NOMO-1 treated with dmso at 0.1 percent for 144 hours (cell line): ENCODE results near the gene THOC7.
A peak's percentile ranks its signal among the peaks of the same experiment; 100 is the strongest.

Experiments
- DNase-seq: peaks from one replicate; lab custom pipeline; 2025; ENCODE audit not compliant: unreplicated experiment; lab: John Stamatoyannopoulos, UW

Gene THOC7

DNA sequence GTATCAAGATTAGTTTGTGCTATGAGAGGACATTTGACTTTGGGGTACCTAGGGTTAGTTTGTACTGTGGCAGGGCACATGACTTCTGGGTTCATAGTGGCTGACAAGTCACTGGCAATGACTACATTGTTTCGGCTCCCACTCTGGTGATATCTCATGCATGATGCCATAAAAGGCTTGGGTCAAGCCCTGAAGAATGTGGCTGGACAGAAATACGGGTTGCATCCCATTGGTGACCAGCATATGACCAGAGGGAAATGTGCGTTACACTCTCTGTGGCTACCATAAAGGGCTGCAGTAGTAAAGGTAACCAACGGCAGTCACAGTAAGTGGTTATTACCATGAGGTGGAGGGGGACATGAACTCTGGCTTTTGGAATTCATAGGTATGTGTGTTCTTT, 18.4 kb downstream of the THOC7 start:
- no peak for DNase-seq

DNA sequence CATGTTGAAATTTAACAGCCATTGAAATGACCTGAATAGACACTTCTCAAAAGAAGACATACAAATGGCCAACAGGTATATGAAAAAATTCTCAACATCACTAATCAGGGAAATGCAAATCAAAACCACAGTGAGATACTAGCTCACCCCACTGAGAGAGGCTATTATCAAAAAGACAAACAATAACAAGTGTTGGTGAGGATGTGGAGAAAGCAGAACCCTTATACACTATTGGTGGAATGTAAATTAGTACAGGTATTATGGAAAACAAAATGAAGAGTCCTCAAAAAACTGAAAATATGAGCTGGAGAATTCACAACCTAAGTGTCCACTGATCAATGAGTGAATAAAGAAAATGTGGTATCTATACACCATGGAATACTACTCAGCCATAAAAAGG, 21.5 kb downstream of the THOC7 start:
- DNase-seq = no peak

DNA sequence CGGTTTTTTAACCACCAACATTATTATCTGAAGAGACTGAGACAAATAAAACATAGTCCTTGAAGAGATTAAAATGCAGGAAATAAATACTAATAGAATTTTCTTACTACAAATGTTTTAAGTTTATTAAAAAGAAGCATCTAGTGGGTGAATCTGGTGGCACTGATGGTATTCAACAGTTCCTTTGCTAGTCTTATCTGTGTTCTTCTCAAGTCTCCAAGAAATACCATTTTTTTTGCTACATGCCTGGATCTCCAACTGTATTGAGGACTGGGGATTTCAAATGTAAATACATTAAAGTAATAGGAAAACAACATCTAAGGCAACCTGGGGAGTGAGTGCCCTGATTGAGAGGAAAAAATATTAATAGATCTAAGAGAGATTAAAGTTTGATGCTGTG, 21.9 kb downstream of the THOC7 start:
- DNase-seq = no peak

DNA sequence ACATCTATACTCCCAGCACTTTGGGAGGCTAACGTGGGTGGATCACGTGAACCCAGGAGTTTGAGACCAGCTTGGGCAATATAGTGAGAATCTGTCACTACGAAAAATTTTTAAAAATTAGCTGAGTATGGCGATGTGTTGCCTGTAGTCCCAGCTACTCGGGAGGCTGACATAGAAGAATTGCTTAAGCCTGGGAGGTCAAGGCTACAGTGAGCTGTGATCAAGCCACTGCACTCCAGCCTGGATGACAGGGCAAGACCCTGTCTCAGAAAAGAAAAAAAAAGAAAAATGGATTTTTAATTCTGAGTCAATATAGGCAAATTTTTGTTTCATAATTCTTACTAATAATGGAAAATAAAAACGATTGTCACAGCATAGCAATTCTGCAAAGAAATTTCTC, 31.2 kb downstream of the THOC7 start:
- DNase-seq = no peak

GRCh38 chr3:63830526-63830925, 33.1 kb downstream of the THOC7 start:
- DNase-seq = no peak

DNA sequence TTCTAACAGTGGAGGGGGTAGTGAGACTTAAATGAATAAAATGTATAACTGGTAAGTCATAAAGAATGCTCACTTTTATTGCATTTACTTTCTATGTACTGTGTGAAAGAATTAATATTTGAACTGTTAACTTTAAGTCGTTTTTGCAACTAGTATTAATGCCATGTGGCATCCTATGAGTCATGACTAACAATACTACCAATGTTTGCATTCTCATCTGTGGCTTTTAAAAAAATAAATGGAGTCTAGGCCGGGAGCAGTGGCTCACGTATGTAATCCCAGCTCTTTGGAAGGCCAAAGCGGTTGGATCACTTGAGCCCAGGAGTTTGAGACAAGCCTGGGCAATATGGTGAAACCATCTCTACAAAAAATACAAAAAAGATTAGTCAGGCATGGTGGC, 39.3 kb downstream of the THOC7 start:
- DNase-seq = no peak

GRCh38 chr3:63819151-63819398, 44.5 kb downstream of the THOC7 start, which contains the start of gene C3orf49:
C3orf49 (plus strand) TSS chr3:63819299; CDS start chr3:63819472, 173 bp downstream.
- no peak for DNase-seq

DNA sequence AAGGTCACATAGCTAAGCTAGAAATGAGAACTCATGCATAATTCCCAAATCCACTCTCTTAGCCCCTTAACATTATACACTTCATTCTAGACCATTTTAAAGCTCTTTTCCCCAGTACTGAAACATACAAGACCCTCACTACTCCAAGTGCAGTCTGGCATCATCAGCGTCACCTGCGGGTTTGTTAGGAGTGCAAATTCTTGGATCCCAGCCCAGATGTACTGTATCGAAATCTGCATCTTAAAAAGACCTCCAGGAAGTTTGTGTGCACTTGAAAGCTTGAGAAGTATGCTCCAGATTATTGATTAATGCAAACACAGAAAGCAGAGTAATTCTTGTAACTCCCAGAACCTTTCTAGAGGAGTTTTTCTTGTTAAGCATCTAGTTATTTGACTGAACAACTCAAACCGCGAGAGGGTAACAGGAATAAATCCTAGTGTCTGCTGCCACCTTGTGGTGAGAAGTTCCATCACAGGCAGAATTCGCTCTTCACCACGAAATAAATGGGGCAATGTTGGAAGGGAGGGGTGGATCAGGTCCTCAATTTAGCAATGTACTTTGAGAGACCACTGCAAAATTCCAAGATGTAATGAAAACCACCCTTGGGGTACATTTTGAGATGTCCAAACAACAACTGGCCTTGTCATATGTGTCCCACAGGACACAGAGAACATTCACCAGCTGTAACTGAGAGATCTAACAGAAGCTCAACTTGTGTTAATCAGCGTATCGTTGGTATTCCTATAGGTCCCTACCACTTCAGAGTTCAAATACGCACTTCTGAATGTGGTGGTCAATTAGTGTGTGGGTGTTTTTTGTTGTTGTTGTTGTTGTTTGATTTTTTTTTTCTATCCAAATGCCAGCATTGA, 45.1 kb downstream of the THOC7 start:
- DNase-seq = peak; percentile 23

- no peak for DNase-seq
Observed at GRCh38 chr3:63817225-63817624, 46.4 kb downstream of the THOC7 start.

- no peak for DNase-seq
Observed at GRCh38 chr3:63814237-63814636, 49.4 kb downstream of the THOC7 start.

- DNase-seq = no peak
Observed at GRCh38 chr3:63809607-63810006, 54.0 kb downstream of the THOC7 start.

GRCh38 chr3:63808633-63809032, 55.0 kb downstream of the THOC7 start:
- DNase-seq = no peak

DNA sequence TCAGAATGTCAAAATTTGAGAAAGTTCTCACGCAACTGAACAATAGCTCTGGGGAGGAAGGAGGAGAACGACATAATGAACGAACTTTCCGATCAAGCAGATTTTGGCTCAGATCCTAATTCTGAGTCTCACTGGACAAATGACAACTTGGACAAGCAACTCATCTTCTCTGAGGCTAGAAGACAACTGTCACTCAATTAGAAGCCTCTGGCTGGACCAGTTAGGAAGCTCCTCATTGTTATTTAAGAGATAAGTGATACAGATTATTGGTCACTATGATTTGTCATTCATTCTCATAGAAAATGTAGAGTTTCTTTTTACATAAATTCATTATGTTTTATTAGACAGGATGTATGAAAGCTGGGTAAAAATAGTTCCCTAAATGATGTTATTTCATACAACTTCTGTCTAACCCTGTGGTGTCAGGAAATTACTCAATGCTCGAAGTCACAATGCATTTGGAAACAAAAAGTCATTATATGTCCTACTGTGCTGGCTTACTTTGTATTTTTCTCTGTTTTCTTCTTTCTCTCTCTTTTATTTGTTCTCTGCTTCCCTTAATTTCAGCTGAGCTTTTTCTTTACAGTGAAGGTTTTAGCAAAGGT, 55.5 kb downstream of the THOC7 start:
- DNase-seq = peak; percentile 6

DNA sequence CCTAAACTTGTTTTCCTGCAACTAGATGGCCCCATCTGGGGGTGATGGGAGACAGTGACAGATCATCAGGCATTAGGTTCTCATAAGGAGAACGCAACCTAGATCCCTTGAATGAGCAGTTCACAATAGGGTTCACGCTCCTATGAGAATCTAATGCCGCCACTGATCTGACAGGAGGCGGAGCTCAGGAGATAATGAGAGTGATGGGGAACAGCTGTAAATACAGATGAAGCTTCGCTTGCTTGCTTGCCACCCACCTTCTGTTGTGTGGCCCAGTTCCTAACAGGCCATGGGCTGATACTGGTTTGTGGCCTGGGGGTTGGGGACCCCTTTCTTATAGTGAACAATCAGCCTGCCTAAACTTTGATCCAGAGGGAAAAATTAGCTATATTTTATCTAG, 59.7 kb downstream of the THOC7 start:
- no peak for DNase-seq

DNA sequence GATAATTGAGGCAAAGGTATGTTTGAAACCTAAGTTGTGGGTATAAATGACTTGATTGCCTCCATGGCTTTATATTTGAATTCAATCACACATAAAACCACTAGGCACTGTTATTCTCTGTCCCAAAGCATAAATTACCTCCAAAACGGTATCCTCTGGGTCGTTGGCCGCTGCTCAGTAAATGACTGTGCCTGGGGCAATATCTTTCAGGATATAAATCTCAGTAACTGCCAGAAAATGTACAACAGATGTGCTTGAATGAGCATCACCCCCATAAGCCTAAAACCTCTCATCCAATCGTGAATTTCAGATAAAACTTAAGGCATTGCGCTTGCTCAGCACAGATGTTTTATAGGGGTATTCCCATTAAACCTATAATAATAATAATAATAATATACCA, 63.5 kb downstream of the THOC7 start:
- DNase-seq = no peak

GRCh38 chr3:63798949-63799348, 64.7 kb downstream of the THOC7 start:
- DNase-seq = no peak

GRCh38 chr3:63798544-63798943, 65.1 kb downstream of the THOC7 start:
- DNase-seq = no peak

GRCh38 chr3:63795438-63795837, 68.2 kb downstream of the THOC7 start:
- no peak for DNase-seq

GRCh38 chr3:63791974-63792373, 71.6 kb downstream of the THOC7 start:
- DNase-seq = no peak
